Neural progenitor cell (in vitro differentiated cells): Measurements from ENCODE around the gene TYMS. TPM values are rescaled to one million over a fixed set of nuclear protein-coding genes. Genes with fewer than 3 reads are reported as not detected.

Experiments used
- DNase-seq: peaks from one replicate; pipeline ENCODE4 v3.0.0-alpha.2; 2016; ENCODE audit warnings: low spot score
- H2AFZ ChIP-seq: fragments of 200-600 bp; sonication (generic); replicated peaks from 2 replicates; pipeline ENCODE4 v1.6.1; 2016; ENCODE audit warnings: antibody characterized with exemption
- H3F3A ChIP-seq: fragments of 200-600 bp; sonication (generic); 2 replicates; pipeline ENCODE4 v1.6.1; 2016; ENCODE audit warnings: antibody characterized with exemption, low read depth
- H3K27ac ChIP-seq: fragments of 200-600 bp; sonication (generic); 2 replicates; pipeline ENCODE4 v1.5.1; 2016; ENCODE audit warnings: mild to moderate bottlenecking
- H3K27me3 ChIP-seq: fragments of 200-600 bp; sonication (generic); 2 replicates; pipeline ENCODE4 v1.6.1; 2016; ENCODE audit warnings: mild to moderate bottlenecking, moderate library complexity
- H3K36me3 ChIP-seq: fragments of 200-600 bp; sonication (generic); 2 replicates; pipeline ENCODE4 v1.5.1; 2016
- H3K4me1 ChIP-seq: fragments of 200-600 bp; sonication (generic); 2 replicates; pipeline ENCODE4 v1.6.1; 2016; ENCODE audit warnings: mixed run types
- H3K4me2 ChIP-seq: fragments of 200-600 bp; sonication (generic); 2 replicates; pipeline ENCODE4 v1.6.1; 2016
- H3K4me3 ChIP-seq: fragments of 200-600 bp; sonication (generic); 2 replicates; pipeline ENCODE4 v1.5.1; 2016
- H3K79me2 ChIP-seq: fragments of 200-600 bp; sonication (generic); 2 replicates; pipeline ENCODE4 v1.6.1; 2016; ENCODE audit warnings: low read depth
- H3K9ac ChIP-seq: fragments of 200-600 bp; sonication (generic); 2 replicates; pipeline ENCODE4 v1.6.1; 2016
- H3K9me3 ChIP-seq: fragments of 200-600 bp; sonication (generic); 2 replicates; pipeline ENCODE4 v1.5.1; 2016; ENCODE audit warnings: low read depth
- H4K20me1 ChIP-seq: fragments of 200-600 bp; sonication (generic); 2 replicates; pipeline ENCODE4 v1.6.1; 2016; ENCODE audit warnings: low read depth
- H3K27ac Mint-ChIP-seq: 3 replicates; pipeline ENCODE4 v1.8.0; 2021; ENCODE audit warnings: mixed read lengths
- H3K27me3 Mint-ChIP-seq: 2 replicates; pipeline ENCODE4 v1.8.0; 2022; ENCODE audit warnings: low read depth, mild to moderate bottlenecking, inconsistent platforms, moderate library complexity, mixed read lengths; ENCODE audit not compliant: insufficient read depth
- H3K36me3 Mint-ChIP-seq: 3 replicates; pipeline ENCODE4 v1.8.0; 2021; ENCODE audit warnings: mixed read lengths
- H3K4me1 Mint-ChIP-seq: 3 replicates; pipeline ENCODE4 v1.8.0; 2021; ENCODE audit warnings: mixed read lengths
- H3K4me3 Mint-ChIP-seq: 3 replicates; pipeline ENCODE4 v1.8.0; 2021; ENCODE audit warnings: mild to moderate bottlenecking, moderate library complexity, mixed read lengths
- H3K9me3 Mint-ChIP-seq: 3 replicates; pipeline ENCODE4 v1.8.0; 2020; ENCODE audit warnings: mixed read lengths
- CTCF ChIP-seq: fragments of 200-600 bp; sonication (generic); IDR thresholded peaks from 2 replicates; pipeline ENCODE4 v1.5.1; 2017; ENCODE audit warnings: antibody characterized with exemption, mild to moderate bottlenecking
- EZH2 ChIP-seq: fragments of 200-600 bp; sonication (generic); IDR thresholded peaks from 2 replicates; pipeline ENCODE4 v1.6.1; 2017; ENCODE audit warnings: antibody characterized with exemption, mild to moderate bottlenecking, moderate library complexity
- EZH2phosphoT487 ChIP-seq: fragments of 200-600 bp; sonication (generic); IDR thresholded peaks from 2 replicates; pipeline ENCODE4 v1.6.1; 2017; ENCODE audit warnings: antibody characterized with exemption
- total RNA-seq: library from RNA; depleted of rRNA; stranded (reverse); fragments of >200 nt; gene quantifications from 2 replicates; pipeline ENCODE4 v1.2.3, GENCODE V29; 2015; ENCODE audit warnings: low replicate concordance

The TYMS gene
- 60.3 and 86.9 TPM in 2 replicates for total RNA-seq

DNA sequence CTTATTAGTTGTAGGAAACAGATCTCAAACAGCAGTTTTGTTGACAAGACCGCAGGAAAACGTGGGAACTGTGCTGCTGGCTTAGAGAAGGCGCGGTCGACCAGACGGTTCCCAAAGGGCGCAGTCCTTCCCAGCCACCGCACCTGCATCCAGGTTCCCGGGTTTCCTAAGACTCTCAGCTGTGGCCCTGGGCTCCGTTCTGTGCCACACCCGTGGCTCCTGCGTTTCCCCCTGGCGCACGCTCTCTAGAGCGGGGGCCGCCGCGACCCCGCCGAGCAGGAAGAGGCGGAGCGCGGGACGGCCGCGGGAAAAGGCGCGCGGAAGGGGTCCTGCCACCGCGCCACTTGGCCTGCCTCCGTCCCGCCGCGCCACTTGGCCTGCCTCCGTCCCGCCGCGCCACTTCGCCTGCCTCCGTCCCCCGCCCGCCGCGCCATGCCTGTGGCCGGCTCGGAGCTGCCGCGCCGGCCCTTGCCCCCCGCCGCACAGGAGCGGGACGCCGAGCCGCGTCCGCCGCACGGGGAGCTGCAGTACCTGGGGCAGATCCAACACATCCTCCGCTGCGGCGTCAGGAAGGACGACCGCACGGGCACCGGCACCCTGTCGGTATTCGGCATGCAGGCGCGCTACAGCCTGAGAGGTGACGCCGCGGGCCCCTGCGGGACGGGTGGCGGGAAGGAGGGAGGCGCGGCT lies at the start of gene TYMS:
TYMS (plus strand) TSS at position 343 of the 690 bp plus-strand sequence; CDS start at position 433, 90 bp downstream.
- Histone ChIP-seq H3K79me2 (peaks cover 63% of the 10 kb centered on the region), H2AFZ (peak within 1 kb of the TSS; percentile 97)
- DNase-seq, result peak; percentile 86

GRCh38 chr18:607930-608329 lies 49.5 kb upstream of the TYMS start:
- Mint-ChIP-seq H3K4me3 (no peak overlapping the region), H3K9me3 (no peaks in the 10 kb centered on the region), H3K36me3 (no peaks in the 10 kb centered on the region), H3K4me1 (no peaks in the 10 kb centered on the region), H3K27me3 (peaks cover 4% of the 10 kb centered on the region), H3K27ac (no peak overlapping the region)
- Histone ChIP-seq H3K9me3 (no peaks in the 10 kb centered on the region), H3F3A (no peaks in the 10 kb centered on the region), H3K4me2 (no peak overlapping the region), H3K4me1 (no peaks in the 10 kb centered on the region), H3K27me3 (no peaks in the 10 kb centered on the region), H3K36me3 (no peaks in the 10 kb centered on the region), H3K79me2 (no peaks in the 10 kb centered on the region), H3K4me3 (no peak overlapping the region), H3K27ac (no peak overlapping the region), H3K9ac (no peak overlapping the region), H4K20me1 (no peaks in the 10 kb centered on the region), H2AFZ (no peak overlapping the region)
- no peak for DNase-seq
- TF ChIP-seq EZH2phosphoT487, result no peak
- no peak for TF ChIP-seq CTCF
- no peak for TF ChIP-seq EZH2

More for the DNA sequence above, at the start of gene TYMS:
- peaks cover 9% of the 10 kb centered on the region for H3K4me1 ChIP-seq
- TF ChIP-seq CTCF (peak; percentile 41), EZH2 (no peak)
- peaks cover 5% of the 10 kb centered on the region for H4K20me1 ChIP-seq
- peaks cover 17% of the 10 kb centered on the region for H3K36me3 ChIP-seq
- Mint-ChIP-seq H3K36me3 (peaks cover 41% of the 10 kb centered on the region), H3K9me3 (peaks cover 17% of the 10 kb centered on the region), H3K4me3 (peak within 1 kb of the TSS; percentile 93), H3K4me1 (peaks cover 15% of the 10 kb centered on the region), H3K27ac (peak within 1 kb of the TSS; percentile 81), H3K27me3 (peaks cover 3% of the 10 kb centered on the region)
- no peaks in the 10 kb centered on the region for H3K27me3 ChIP-seq
- H3K4me2 ChIP-seq, result peak within 1 kb of the TSS; percentile 81
- peaks cover 21% of the 10 kb centered on the region for H3F3A ChIP-seq
- H3K4me3 ChIP-seq, result peak within 1 kb of the TSS; percentile 70
- H3K9ac ChIP-seq, result no peak within 1 kb of the TSS
- H3K9me3 ChIP-seq, result no peaks in the 10 kb centered on the region
- H3K27ac ChIP-seq, result peak within 1 kb of the TSS; percentile 73

- Histone ChIP-seq H3K4me2 (no peak overlapping the region), H3K36me3 (no peaks in the 10 kb centered on the region), H3K4me3 (no peak overlapping the region), H3K79me2 (no peaks in the 10 kb centered on the region), H2AFZ (no peak overlapping the region), H3K27me3 (no peaks in the 10 kb centered on the region), H3F3A (no peaks in the 10 kb centered on the region), H3K4me1 (no peaks in the 10 kb centered on the region), H3K9me3 (no peaks in the 10 kb centered on the region), H4K20me1 (no peaks in the 10 kb centered on the region), H3K9ac (no peak overlapping the region), H3K27ac (no peak overlapping the region)
- DNase-seq, result no peak
- Mint-ChIP-seq H3K27ac (no peak overlapping the region), H3K4me3 (no peak overlapping the region), H3K27me3 (peaks cover 4% of the 10 kb centered on the region), H3K4me1 (no peaks in the 10 kb centered on the region), H3K36me3 (no peaks in the 10 kb centered on the region), H3K9me3 (no peaks in the 10 kb centered on the region)
- TF ChIP-seq EZH2 (no peak), CTCF (no peak), EZH2phosphoT487 (no peak)
Observed at GRCh38 chr18:610214-610928, 47.1 kb upstream of the TYMS start.
